ENCODE data around the gene SH3RF3.

SH3RF3 gene

GRCh38 chr2:109349503-109350465, 220.8 kb downstream of the SH3RF3 start:
- no peak for DNase-seq
- TF ChIP-seq GATA1 (IDR thresholded peaks at IDR 0.05; ENCODE audit: low read depth, low read length) (no peak), POLR2A (IDR thresholded peaks at IDR 0.05; ENCODE audit: low read length) (no peak)

DNA sequence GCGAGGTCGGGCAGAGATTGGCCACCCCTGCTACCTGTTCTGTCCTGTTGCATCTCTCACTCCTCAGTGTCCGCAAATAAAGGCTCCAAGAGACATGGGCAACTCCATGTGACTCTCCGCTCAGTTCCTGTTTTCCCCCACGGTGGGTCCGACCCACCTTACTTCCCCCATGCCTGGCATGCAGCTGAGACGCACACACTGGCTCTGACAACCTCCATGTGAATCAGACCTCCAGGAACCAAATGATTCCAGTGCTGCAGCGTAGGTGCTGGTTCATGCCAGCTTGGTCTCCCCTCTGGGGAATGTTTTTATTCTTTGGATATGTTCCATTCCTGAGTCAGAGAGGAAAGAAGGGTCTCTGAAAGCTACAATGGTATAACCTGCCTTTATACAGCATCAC, 221.5 kb downstream of the SH3RF3 start:
- TF ChIP-seq GATA1 (IDR thresholded peaks at IDR 0.05; ENCODE audit: low read depth, low read length) (no peak), POLR2A (IDR thresholded peaks at IDR 0.05; ENCODE audit: low read length) (no peak)
- DNase-seq: no peak

DNA sequence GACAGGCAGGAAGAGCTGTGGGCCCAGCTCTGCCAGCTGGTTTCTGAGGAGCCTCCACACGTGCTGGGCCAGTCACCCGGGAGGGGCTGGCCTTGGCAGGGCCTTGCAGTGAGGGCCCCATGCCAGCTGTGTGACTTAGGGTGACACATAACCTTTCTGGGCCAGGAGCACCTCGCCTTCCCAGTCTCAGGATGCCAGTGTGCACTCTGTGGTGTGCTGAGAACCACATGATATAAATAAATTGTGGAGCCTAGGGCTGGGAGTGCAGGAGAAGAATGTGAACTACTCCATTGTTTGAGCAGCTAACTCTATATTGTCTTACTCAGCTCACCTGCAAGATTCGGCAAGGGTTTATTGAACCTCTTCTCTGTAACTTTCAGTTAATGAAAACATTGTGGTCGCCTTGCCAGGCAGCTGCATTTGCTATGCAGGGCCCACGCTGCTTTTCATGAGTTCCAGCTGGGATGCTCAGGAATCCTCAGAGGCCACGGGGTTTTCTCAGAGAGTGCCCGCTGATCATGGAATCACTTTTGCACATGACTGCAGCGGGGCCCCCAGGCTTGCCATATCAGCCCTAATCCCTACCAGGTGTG, 222.3 kb downstream of the SH3RF3 start:
- TF ChIP-seq GATA1 (IDR thresholded peaks at IDR 0.05; ENCODE audit: low read depth, low read length) (no peak), POLR2A (IDR thresholded peaks at IDR 0.05; ENCODE audit: low read length) (no peak)
- no peak for DNase-seq

DNA sequence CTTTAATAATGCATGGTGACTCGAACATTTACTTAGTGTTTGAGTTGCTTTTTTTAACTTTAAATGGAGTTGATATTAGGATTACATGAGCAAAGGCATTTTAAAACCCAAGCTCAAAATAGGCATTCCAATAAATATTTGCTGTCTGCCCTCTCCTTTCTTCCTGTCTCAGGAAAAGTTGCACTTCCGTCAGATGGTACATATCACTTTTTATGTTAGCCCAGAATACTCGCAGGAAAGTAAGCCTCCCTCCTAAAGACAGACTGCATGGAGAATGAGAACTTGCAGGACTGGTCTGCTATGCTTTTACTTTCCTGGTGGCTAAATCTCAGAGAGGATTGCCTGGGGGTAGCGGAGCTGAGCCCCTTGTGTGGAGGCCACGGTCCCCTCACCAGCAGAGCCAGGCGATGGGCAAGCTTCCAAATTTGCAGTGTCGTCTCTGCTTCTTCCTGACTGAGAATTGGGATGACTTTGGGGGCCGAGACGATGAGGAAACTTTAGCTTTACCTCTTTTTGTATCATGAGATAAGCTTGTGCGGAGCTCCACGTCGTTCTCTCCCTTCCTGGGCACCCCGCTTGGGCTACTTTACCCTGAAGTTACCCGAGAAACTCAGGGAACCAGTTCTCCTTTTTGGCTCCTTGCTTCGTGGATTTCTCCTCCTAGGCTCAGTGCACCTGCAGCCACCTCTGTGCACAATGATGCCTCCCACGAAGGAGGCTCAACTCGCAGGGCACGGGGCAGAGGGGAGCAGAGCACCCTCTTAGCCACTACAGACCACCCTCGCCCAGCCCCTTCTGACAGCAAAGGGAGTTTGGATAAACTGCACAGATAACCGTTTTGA, 223.3 kb downstream of the SH3RF3 start:
- TF ChIP-seq GATA1 (IDR thresholded peaks at IDR 0.05; ENCODE audit: low read depth, low read length): no peak
- no peak for TF ChIP-seq POLR2A (IDR thresholded peaks at IDR 0.05; ENCODE audit: low read length)

DNA sequence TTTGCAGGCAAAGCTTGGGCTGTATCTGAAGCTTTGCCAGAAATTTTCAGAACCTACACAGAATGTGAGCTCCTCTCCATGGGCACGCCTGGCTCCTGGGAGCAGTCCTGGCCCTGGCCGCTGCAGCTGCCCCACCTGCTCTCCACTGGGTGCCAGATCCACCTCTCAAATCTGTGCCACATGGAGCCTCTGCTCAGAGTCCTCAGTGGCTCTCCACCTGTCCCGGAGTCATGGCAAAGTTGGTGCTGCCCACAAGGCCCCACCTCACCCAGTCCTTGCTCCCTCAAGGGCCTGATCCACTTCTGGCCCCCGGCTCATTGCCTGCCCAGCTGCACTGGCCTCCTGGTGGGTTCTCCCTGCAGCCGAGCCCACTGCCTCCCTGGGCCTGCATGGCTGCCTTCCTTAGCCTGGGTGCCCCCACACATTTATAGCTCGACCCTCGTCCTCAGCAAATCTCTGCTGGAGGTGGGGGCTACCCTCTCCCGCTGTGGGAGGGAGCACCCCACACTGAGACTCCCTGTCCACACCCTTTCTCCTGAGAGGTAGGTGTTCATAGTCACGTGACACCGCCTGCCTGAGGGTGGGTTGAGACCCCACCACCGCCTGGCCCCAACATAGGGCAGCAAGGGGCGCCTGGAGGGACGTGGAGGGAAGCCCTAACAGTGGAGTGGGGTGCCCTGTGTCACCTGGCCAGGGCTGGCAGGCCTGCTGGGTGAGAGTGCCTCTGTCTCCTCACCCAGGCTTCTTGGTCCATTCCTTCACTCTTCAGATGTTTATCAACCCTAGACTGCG, 224.1 kb downstream of the SH3RF3 start:
- DNase-seq: no peak
- TF ChIP-seq GATA1 (IDR thresholded peaks at IDR 0.05; ENCODE audit: low read depth, low read length) (no peak), POLR2A (IDR thresholded peaks at IDR 0.05; ENCODE audit: low read length) (no peak)

More for the DNA sequence above, 223.3 kb downstream of the SH3RF3 start:
- DNase-seq: no peak

DNA sequence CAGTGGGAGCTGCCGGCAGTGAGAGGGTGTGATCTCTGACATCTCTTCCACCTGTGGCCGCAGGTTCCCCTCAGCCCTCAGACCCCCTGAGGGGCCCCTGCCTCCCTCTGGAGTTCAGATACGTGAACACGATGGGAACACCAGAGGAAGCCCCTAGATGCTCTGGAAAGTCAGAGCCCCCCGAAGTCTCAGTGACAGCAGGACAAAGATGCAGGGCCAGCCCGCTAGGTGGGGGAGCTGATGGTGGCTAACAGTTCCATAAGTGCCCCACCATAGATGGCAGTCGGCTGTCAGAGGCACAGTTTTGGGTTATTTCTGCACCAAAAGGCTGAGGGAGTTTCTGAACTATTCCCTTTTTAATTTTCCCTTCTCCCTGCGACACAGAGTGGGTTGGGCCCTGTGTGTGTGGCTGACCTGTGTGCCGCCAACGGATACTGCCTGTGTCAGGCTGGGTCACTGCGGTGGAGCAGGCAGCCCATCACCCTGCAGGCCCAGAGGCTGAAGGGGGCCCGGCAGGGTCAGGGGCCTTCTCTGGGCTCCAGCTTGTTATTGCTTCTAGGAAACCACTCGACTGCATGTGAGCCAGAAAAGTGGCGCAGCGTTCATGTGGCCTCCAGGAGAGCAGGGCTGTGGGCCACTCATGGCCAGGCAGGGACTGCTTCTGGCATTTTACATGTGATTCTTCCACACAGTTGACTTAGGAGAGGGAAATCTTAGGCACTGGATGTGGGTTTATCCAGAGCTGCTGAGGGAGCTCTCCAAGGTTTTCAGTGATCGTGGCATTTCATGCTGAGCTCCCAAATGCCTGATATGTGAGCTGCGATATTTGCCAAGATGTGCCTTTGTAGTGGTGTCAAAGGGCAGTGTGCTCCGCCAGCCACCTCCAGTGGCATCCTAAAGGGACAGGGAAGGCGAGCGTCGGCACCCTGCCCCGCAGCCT, 225.1 kb downstream of the SH3RF3 start:
- TF ChIP-seq POLR2A (IDR thresholded peaks at IDR 0.05; ENCODE audit: low read length) (no peak), GATA1 (IDR thresholded peaks at IDR 0.05; ENCODE audit: low read depth, low read length) (no peak)
- DNase-seq: no peak

GRCh38 chr2:109355192-109355843, 226.3 kb downstream of the SH3RF3 start:
- no peak for DNase-seq

GRCh38 chr2:109356324-109357035, 227.5 kb downstream of the SH3RF3 start:
- no peak for DNase-seq
- TF ChIP-seq GATA1 (IDR thresholded peaks at IDR 0.05; ENCODE audit: low read depth, low read length) (no peak), POLR2A (IDR thresholded peaks at IDR 0.05; ENCODE audit: low read length) (no peak)

More at GRCh38 chr2:109355192-109355843, 226.3 kb downstream of the SH3RF3 start:
- TF ChIP-seq GATA1 (IDR thresholded peaks at IDR 0.05; ENCODE audit: low read depth, low read length): no peak
- TF ChIP-seq POLR2A (IDR thresholded peaks at IDR 0.05; ENCODE audit: low read length): no peak

DNA sequence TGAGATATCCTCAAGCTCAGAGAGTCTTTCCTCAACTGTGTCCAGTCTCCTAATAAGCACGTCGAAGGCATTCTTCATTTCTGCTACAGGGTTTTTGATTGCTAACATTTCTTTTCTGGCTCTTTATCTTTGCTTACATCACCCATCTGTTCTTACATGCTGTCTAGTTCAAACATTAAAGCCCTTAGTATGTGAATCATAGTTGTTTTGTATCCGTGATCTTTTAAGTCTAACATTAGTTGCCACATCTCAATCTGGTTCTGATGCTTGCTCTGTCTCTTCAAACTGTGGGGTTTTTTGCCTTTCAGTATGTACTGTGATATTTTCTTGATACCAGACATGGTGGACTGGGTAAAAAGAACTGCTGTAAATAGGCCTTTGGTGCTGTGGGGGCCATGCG, 235.2 kb downstream of the SH3RF3 start:
- no peak for DNase-seq
- no peak for TF ChIP-seq POLR2A (IDR thresholded peaks at IDR 0.05; ENCODE audit: low read length)
- no peak for TF ChIP-seq GATA1 (IDR thresholded peaks at IDR 0.05; ENCODE audit: low read depth, low read length)

GRCh38 chr2:109365131-109365530, 236.1 kb downstream of the SH3RF3 start:
- no peak for TF ChIP-seq GATA1 (IDR thresholded peaks at IDR 0.05; ENCODE audit: low read depth, low read length)
- TF ChIP-seq POLR2A (IDR thresholded peaks at IDR 0.05; ENCODE audit: low read length): no peak
- no peak for DNase-seq

GRCh38 chr2:109367683-109368082, 238.7 kb downstream of the SH3RF3 start:
- TF ChIP-seq POLR2A (IDR thresholded peaks at IDR 0.05; ENCODE audit: low read length): no peak
- TF ChIP-seq GATA1 (IDR thresholded peaks at IDR 0.05; ENCODE audit: low read depth, low read length): no peak
- DNase-seq: no peak
